Measurements from ENCODE around the gene RPS4Y2. TPM values are rescaled to one million over a fixed set of nuclear protein-coding genes. Genes with fewer than 3 reads are reported as not detected.

Gene RPS4Y2
- total RNA-seq, 2 donors from 2014 or later = not detected

GRCh38 chrY:20813459-20813858, 57.6 kb downstream of the RPS4Y2 start:
- no peak overlapping the region for H3K4me3 ChIP-seq
- no peak for TF ChIP-seq CTCF (IDR thresholded peaks at IDR 0.05)
- H3K27me3 ChIP-seq = no peaks in the 10 kb centered on the region
- no peaks in the 10 kb centered on the region for H3K4me1 ChIP-seq
- H3K9me3 ChIP-seq = no peaks in the 10 kb centered on the region
- DNase-seq (no peak), ATAC-seq (no peak)
- H3K27ac ChIP-seq = no peak overlapping the region
- H3K36me3 ChIP-seq (replicated peaks in 1 of 2; ENCODE audit: insufficient read depth in 1 of 2, low read depth in 2 of 2) = no peaks in the 10 kb centered on the region
- WGBS, 2 donors = 42 to 82% methylated on average over 1 of the region's 1 CpG
- intact Hi-C loops (cut with DNase I) = no loop called here

- Histone ChIP-seq H3K4me3 (no peak overlapping the region), H3K36me3 (replicated peaks in 1 of 2; ENCODE audit: insufficient read depth in 1 of 2, low read depth in 2 of 2) (no peaks in the 10 kb centered on the region), H3K27ac (no peak overlapping the region), H3K9me3 (no peaks in the 10 kb centered on the region), H3K27me3 (no peaks in the 10 kb centered on the region), H3K4me1 (no peaks in the 10 kb centered on the region)
- WGBS, 2 donors = 100% methylated on average over 1 of the region's 1 CpG; no CpG with 5 or more reads in 1 of the 2 donors
- ATAC-seq (no peak), DNase-seq (no peak)
- TF ChIP-seq POLR2A (IDR thresholded peaks at IDR 0.05) (no peak), CTCF (IDR thresholded peaks at IDR 0.05) (no peak)
- intact Hi-C loops (cut with DNase I) = no loop called here
Measured at GRCh38 chrY:20814794-20815193, 58.9 kb downstream of the RPS4Y2 start.

GRCh38 chrY:20817067-20817466, 61.2 kb downstream of the RPS4Y2 start:
- WGBS, 2 donors = 38 to 44% methylated on average over 2 of the region's 2 CpGs
- intact Hi-C loops (cut with DNase I) = no loop called here
- no peaks in the 10 kb centered on the region for H3K36me3 ChIP-seq (replicated peaks in 1 of 2; ENCODE audit: insufficient read depth in 1 of 2, low read depth in 2 of 2)
- H3K9me3 ChIP-seq = no peaks in the 10 kb centered on the region
- H3K27me3 ChIP-seq = no peaks in the 10 kb centered on the region
- DNase-seq = no peak
- no peak for TF ChIP-seq CTCF (IDR thresholded peaks at IDR 0.05)
- no peak for TF ChIP-seq POLR2A (IDR thresholded peaks at IDR 0.05)
- no peak overlapping the region for H3K27ac ChIP-seq
- no peaks in the 10 kb centered on the region for H3K4me1 ChIP-seq
- no peak for ATAC-seq
- H3K4me3 ChIP-seq = no peak overlapping the region

Other genes starting within 250 kb of the RPS4Y2 start
- not detected for gene EIF1AY, start 180.3 kb upstream of the RPS4Y2 start, total RNA-seq

Measured in body of pancreas (tissue), 4 donors.